Parathyroid adenoma (tissue), 2 donors: ENCODE results near the gene EFCAB6.

Source experiments
- H2AFZ ChIP-seq: fragments of 300-600 bp; sonication (generic); one replicate; pipeline ENCODE4 v1.7.0; 2017; ENCODE audit warnings: antibody characterized with exemption, mild to moderate bottlenecking
- H3K27ac ChIP-seq: fragments of 300-600 bp; sonication (generic); one replicate; pipeline ENCODE4 v1.7.0; 2017
- H3K27me3 ChIP-seq: fragments of 300-600 bp; sonication (generic); one replicate; pipeline ENCODE4 v1.7.0; 2017; ENCODE audit warnings: low read length; ENCODE audit not compliant: control insufficient read depth, insufficient read depth
- H3K36me3 ChIP-seq: fragments of 300-600 bp; sonication (generic); one replicate; pipeline ENCODE4 v1.7.0; 2017; ENCODE audit warnings: low read length; ENCODE audit not compliant: control insufficient read depth, insufficient read depth
- H3K4me1 ChIP-seq: fragments of 300-600 bp; sonication (generic); one replicate; pipeline ENCODE4 v1.7.0; 2017; ENCODE audit warnings: control low read depth
- H3K4me2 ChIP-seq: fragments of 300-600 bp; sonication (generic); one replicate; pipeline ENCODE4 v1.7.0; 2017; ENCODE audit warnings: low read length
- H3K4me3 ChIP-seq: fragments of 300-600 bp; sonication (generic); one replicate; pipeline ENCODE4 v1.7.0; 2017; ENCODE audit warnings: low read depth, low read length
- H3K79me2 ChIP-seq: fragments of 300-600 bp; sonication (generic); one replicate; pipeline ENCODE4 v1.7.0; 2017; ENCODE audit warnings: control low read depth
- H3K9ac ChIP-seq: fragments of 300-600 bp; sonication (generic); one replicate; pipeline ENCODE4 v1.7.0; 2017; ENCODE audit warnings: mild to moderate bottlenecking
- H3K9me3 ChIP-seq: fragments of 300-600 bp; sonication (generic); one replicate; pipeline ENCODE4 v1.7.0; 2017; ENCODE audit warnings: low read length; ENCODE audit not compliant: control insufficient read depth
- CTCF ChIP-seq: fragments of 300-600 bp; sonication (generic); IDR thresholded peaks from one replicate; pipeline ENCODE4 v1.7.0; 2017; ENCODE audit warnings: antibody characterized with exemption, mild to moderate bottlenecking
- donor health status: primary hyperparathyroidism.

EFCAB6 gene

GRCh38 chr22:43553451-43554258, 258.4 kb downstream of the EFCAB6 start:
- Histone ChIP-seq H3K79me2 (no peaks in the 10 kb centered on the region), H3K4me3 (no peak overlapping the region), H2AFZ (no peak overlapping the region), H3K4me1 (no peaks in the 10 kb centered on the region), H3K27me3 (no peaks in the 10 kb centered on the region), H3K4me2 (no peak overlapping the region), H3K9ac (no peak overlapping the region), H3K27ac (no peak overlapping the region), H3K36me3 (no peaks in the 10 kb centered on the region), H3K9me3 (no peaks in the 10 kb centered on the region)
- no peak for TF ChIP-seq CTCF

GRCh38 chr22:43550672-43551071, 261.4 kb downstream of the EFCAB6 start:
- H3K27ac ChIP-seq = no peak overlapping the region
- H3K4me1 ChIP-seq = no peaks in the 10 kb centered on the region
- no peak overlapping the region for H3K4me3 ChIP-seq
- H3K27me3 ChIP-seq = no peaks in the 10 kb centered on the region
- H3K79me2 ChIP-seq = no peaks in the 10 kb centered on the region
- H3K9me3 ChIP-seq = no peaks in the 10 kb centered on the region
- H3K4me2 ChIP-seq = no peak overlapping the region
- H3K36me3 ChIP-seq = no peaks in the 10 kb centered on the region
- H3K9ac ChIP-seq = no peak overlapping the region
- TF ChIP-seq CTCF = no peak
- H2AFZ ChIP-seq = no peak overlapping the region

- H3K4me2 ChIP-seq = no peak overlapping the region
- no peaks in the 10 kb centered on the region for H3K9me3 ChIP-seq
- H3K4me3 ChIP-seq = no peak overlapping the region
- no peaks in the 10 kb centered on the region for H3K4me1 ChIP-seq
- no peak for TF ChIP-seq CTCF
- no peak overlapping the region for H3K9ac ChIP-seq
- H2AFZ ChIP-seq = no peak overlapping the region
- no peaks in the 10 kb centered on the region for H3K27me3 ChIP-seq
- H3K36me3 ChIP-seq = no peaks in the 10 kb centered on the region
- no peak overlapping the region for H3K27ac ChIP-seq
- no peaks in the 10 kb centered on the region for H3K79me2 ChIP-seq
Measured at GRCh38 chr22:43550024-43550620, 262.0 kb downstream of the EFCAB6 start.

GRCh38 chr22:43546186-43546585, 265.9 kb downstream of the EFCAB6 start:
- no peaks in the 10 kb centered on the region for H3K4me1 ChIP-seq
- no peaks in the 10 kb centered on the region for H3K27me3 ChIP-seq
- H3K4me3 ChIP-seq = no peak overlapping the region
- H3K36me3 ChIP-seq = no peaks in the 10 kb centered on the region
- H3K9ac ChIP-seq = no peak overlapping the region
- no peaks in the 10 kb centered on the region for H3K79me2 ChIP-seq
- no peak for TF ChIP-seq CTCF
- no peak overlapping the region for H2AFZ ChIP-seq
- no peak overlapping the region for H3K27ac ChIP-seq
- H3K4me2 ChIP-seq = no peak overlapping the region
- H3K9me3 ChIP-seq = no peaks in the 10 kb centered on the region
